GM13977 (cell line): ENCODE results near the gene FAM149A.

Source experiments
- DNase-seq: peaks from one replicate; pipeline ENCODE4 v3.0.0; 2012; ENCODE audit warnings: low spot score
- CTCF ChIP-seq: IDR thresholded peaks from 2 replicates; pipeline ENCODE4 v1.5.1; 2012; ENCODE audit warnings: mild to moderate bottlenecking, control low read depth; ENCODE audit not compliant: insufficient read depth; ENCODE audit errors: extremely low read depth, missing control alignments
- in situ Hi-C: fragments of 300-500 bp; cut with MboI; formaldehyde crosslinking; loops from one replicate; pipeline ENCODE4 v1.12.0; 2022; ENCODE audit warnings: low sequenced_read_pairs, low pct_unique_long_range_greater_than_20kb, mixed read lengths, inconsistent platforms; ENCODE audit not compliant: unreplicated experiment

The FAM149A gene

GRCh38 chr4:186217733-186218293 is 113.3 kb downstream of the FAM149A start:
- in situ Hi-C loops, result no loop called here
- no peak for DNase-seq
- TF ChIP-seq CTCF, result no peak

- TF ChIP-seq CTCF, result no peak
- in situ Hi-C loops, result no loop called here
- no peak for DNase-seq
Measured at GRCh38 chr4:186221624-186222023, 117.1 kb downstream of the FAM149A start.
